Neural progenitor cell (in vitro differentiated cells): ENCODE results near the gene TIMP2. TPM values are rescaled to one million over a fixed set of nuclear protein-coding genes. Genes with fewer than 3 reads are reported as not detected.

ENCODE experiments used
- DNase-seq: peaks from one replicate; pipeline ENCODE4 v3.0.0-alpha.2; 2016; ENCODE audit warnings: low spot score
- H2AFZ ChIP-seq: fragments of 200-600 bp; sonication (generic); replicated peaks from 2 replicates; pipeline ENCODE4 v1.6.1; 2016; ENCODE audit warnings: antibody characterized with exemption
- H3F3A ChIP-seq: fragments of 200-600 bp; sonication (generic); 2 replicates; pipeline ENCODE4 v1.6.1; 2016; ENCODE audit warnings: antibody characterized with exemption, low read depth
- H3K27ac ChIP-seq: fragments of 200-600 bp; sonication (generic); 2 replicates; pipeline ENCODE4 v1.5.1; 2016; ENCODE audit warnings: mild to moderate bottlenecking
- H3K27me3 ChIP-seq: fragments of 200-600 bp; sonication (generic); 2 replicates; pipeline ENCODE4 v1.6.1; 2016; ENCODE audit warnings: mild to moderate bottlenecking, moderate library complexity
- H3K36me3 ChIP-seq: fragments of 200-600 bp; sonication (generic); 2 replicates; pipeline ENCODE4 v1.5.1; 2016
- H3K4me1 ChIP-seq: fragments of 200-600 bp; sonication (generic); 2 replicates; pipeline ENCODE4 v1.6.1; 2016; ENCODE audit warnings: mixed run types
- H3K4me2 ChIP-seq: fragments of 200-600 bp; sonication (generic); 2 replicates; pipeline ENCODE4 v1.6.1; 2016
- H3K4me3 ChIP-seq: fragments of 200-600 bp; sonication (generic); 2 replicates; pipeline ENCODE4 v1.5.1; 2016
- H3K79me2 ChIP-seq: fragments of 200-600 bp; sonication (generic); 2 replicates; pipeline ENCODE4 v1.6.1; 2016; ENCODE audit warnings: low read depth
- H3K9ac ChIP-seq: fragments of 200-600 bp; sonication (generic); 2 replicates; pipeline ENCODE4 v1.6.1; 2016
- H3K9me3 ChIP-seq: fragments of 200-600 bp; sonication (generic); 2 replicates; pipeline ENCODE4 v1.5.1; 2016; ENCODE audit warnings: low read depth
- H4K20me1 ChIP-seq: fragments of 200-600 bp; sonication (generic); 2 replicates; pipeline ENCODE4 v1.6.1; 2016; ENCODE audit warnings: low read depth
- H3K27ac Mint-ChIP-seq: 3 replicates; pipeline ENCODE4 v1.8.0; 2021; ENCODE audit warnings: mixed read lengths
- H3K27me3 Mint-ChIP-seq: 2 replicates; pipeline ENCODE4 v1.8.0; 2022; ENCODE audit warnings: low read depth, mild to moderate bottlenecking, inconsistent platforms, moderate library complexity, mixed read lengths; ENCODE audit not compliant: insufficient read depth
- H3K36me3 Mint-ChIP-seq: 3 replicates; pipeline ENCODE4 v1.8.0; 2021; ENCODE audit warnings: mixed read lengths
- H3K4me1 Mint-ChIP-seq: 3 replicates; pipeline ENCODE4 v1.8.0; 2021; ENCODE audit warnings: mixed read lengths
- H3K4me3 Mint-ChIP-seq: 3 replicates; pipeline ENCODE4 v1.8.0; 2021; ENCODE audit warnings: mild to moderate bottlenecking, moderate library complexity, mixed read lengths
- H3K9me3 Mint-ChIP-seq: 3 replicates; pipeline ENCODE4 v1.8.0; 2020; ENCODE audit warnings: mixed read lengths
- CTCF ChIP-seq: fragments of 200-600 bp; sonication (generic); IDR thresholded peaks from 2 replicates; pipeline ENCODE4 v1.5.1; 2017; ENCODE audit warnings: antibody characterized with exemption, mild to moderate bottlenecking
- EZH2 ChIP-seq: fragments of 200-600 bp; sonication (generic); IDR thresholded peaks from 2 replicates; pipeline ENCODE4 v1.6.1; 2017; ENCODE audit warnings: antibody characterized with exemption, mild to moderate bottlenecking, moderate library complexity
- EZH2phosphoT487 ChIP-seq: fragments of 200-600 bp; sonication (generic); IDR thresholded peaks from 2 replicates; pipeline ENCODE4 v1.6.1; 2017; ENCODE audit warnings: antibody characterized with exemption
- total RNA-seq: library from RNA; depleted of rRNA; stranded (reverse); fragments of >200 nt; gene quantifications from 2 replicates; pipeline ENCODE4 v1.2.3, GENCODE V29; 2015; ENCODE audit warnings: low replicate concordance

Gene TIMP2
- total RNA-seq, 1 donor from 2014 or later, result 19.8 TPM

GRCh38 chr17:78937561-78937960 lies 12.4 kb upstream of the TIMP2 start:
- DNase-seq, result no peak
- H3K4me1 ChIP-seq, result peaks cover 10% of the 10 kb centered on the region
- Mint-ChIP-seq H3K4me3 (no peak overlapping the region), H3K27me3 (peaks cover 9% of the 10 kb centered on the region), H3K36me3 (no peaks in the 10 kb centered on the region), H3K4me1 (peaks cover 39% of the 10 kb centered on the region), H3K9me3 (no peaks in the 10 kb centered on the region), H3K27ac (no peak overlapping the region)
- H3K9ac ChIP-seq, result no peak overlapping the region
- H3F3A ChIP-seq, result no peaks in the 10 kb centered on the region
- no peaks in the 10 kb centered on the region for H3K27me3 ChIP-seq
- TF ChIP-seq CTCF (no peak), EZH2 (no peak), EZH2phosphoT487 (no peak)
- no peaks in the 10 kb centered on the region for H4K20me1 ChIP-seq
- H3K4me2 ChIP-seq, result no peak overlapping the region
- H2AFZ ChIP-seq, result no peak overlapping the region
- no peaks in the 10 kb centered on the region for H3K36me3 ChIP-seq
- H3K79me2 ChIP-seq, result no peaks in the 10 kb centered on the region
- no peak overlapping the region for H3K4me3 ChIP-seq
- no peak overlapping the region for H3K27ac ChIP-seq
- no peaks in the 10 kb centered on the region for H3K9me3 ChIP-seq

- Mint-ChIP-seq H3K27ac (peak overlapping the region; percentile 90), H3K4me1 (peaks cover 37% of the 10 kb centered on the region), H3K4me3 (no peak overlapping the region), H3K9me3 (no peaks in the 10 kb centered on the region), H3K36me3 (no peaks in the 10 kb centered on the region), H3K27me3 (peaks cover 14% of the 10 kb centered on the region)
- Histone ChIP-seq H3K4me2 (no peak overlapping the region), H3F3A (no peaks in the 10 kb centered on the region), H4K20me1 (no peaks in the 10 kb centered on the region), H3K9ac (no peak overlapping the region), H2AFZ (no peak overlapping the region), H3K9me3 (no peaks in the 10 kb centered on the region), H3K4me1 (peaks cover 10% of the 10 kb centered on the region), H3K27ac (no peak overlapping the region), H3K4me3 (no peak overlapping the region), H3K36me3 (no peaks in the 10 kb centered on the region), H3K79me2 (no peaks in the 10 kb centered on the region), H3K27me3 (no peaks in the 10 kb centered on the region)
- TF ChIP-seq CTCF, result no peak
- TF ChIP-seq EZH2, result no peak
- TF ChIP-seq EZH2phosphoT487, result no peak
- DNase-seq, result no peak
These were observed 10.5 kb upstream of the TIMP2 start for GRCh38 chr17:78935419-78936323.

- Mint-ChIP-seq H3K27ac (peak overlapping the region; percentile 29), H3K4me1 (peaks cover 32% of the 10 kb centered on the region)
- no peak overlapping the region for H3K27ac ChIP-seq
These were observed 9.7 kb upstream of the TIMP2 start for GRCh38 chr17:78934681-78935418.

More at GRCh38 chr17:78934681-78935418, 9.7 kb upstream of the TIMP2 start:
- no peaks in the 10 kb centered on the region for H3K79me2 ChIP-seq
- no peak for DNase-seq
- no peaks in the 10 kb centered on the region for H3K9me3 ChIP-seq
- TF ChIP-seq EZH2phosphoT487, result no peak
- TF ChIP-seq CTCF, result no peak
- no peak for TF ChIP-seq EZH2
- H3K9me3 Mint-ChIP-seq, result no peaks in the 10 kb centered on the region
- H3K27me3 Mint-ChIP-seq, result peaks cover 14% of the 10 kb centered on the region
- H3K4me1 ChIP-seq, result peaks cover 10% of the 10 kb centered on the region
- H2AFZ ChIP-seq, result peak overlapping the region; percentile 6
- peak overlapping the region; percentile 16 for H3K4me3 Mint-ChIP-seq
- H4K20me1 ChIP-seq, result no peaks in the 10 kb centered on the region
- no peaks in the 10 kb centered on the region for H3F3A ChIP-seq
- H3K27me3 ChIP-seq, result no peaks in the 10 kb centered on the region
- H3K36me3 ChIP-seq, result no peaks in the 10 kb centered on the region
- H3K9ac ChIP-seq, result no peak overlapping the region
- no peak overlapping the region for H3K4me3 ChIP-seq
- H3K36me3 Mint-ChIP-seq, result no peaks in the 10 kb centered on the region
- H3K4me2 ChIP-seq, result peak overlapping the region; percentile 2
